Measurements from ENCODE around the gene FRMPD4. TPM values are rescaled to one million over a fixed set of nuclear protein-coding genes. Genes with fewer than 3 reads are reported as not detected.

Gene FRMPD4
- total RNA-seq, 1 experiment from 2014 or later, result 0.24 TPM

DNA sequence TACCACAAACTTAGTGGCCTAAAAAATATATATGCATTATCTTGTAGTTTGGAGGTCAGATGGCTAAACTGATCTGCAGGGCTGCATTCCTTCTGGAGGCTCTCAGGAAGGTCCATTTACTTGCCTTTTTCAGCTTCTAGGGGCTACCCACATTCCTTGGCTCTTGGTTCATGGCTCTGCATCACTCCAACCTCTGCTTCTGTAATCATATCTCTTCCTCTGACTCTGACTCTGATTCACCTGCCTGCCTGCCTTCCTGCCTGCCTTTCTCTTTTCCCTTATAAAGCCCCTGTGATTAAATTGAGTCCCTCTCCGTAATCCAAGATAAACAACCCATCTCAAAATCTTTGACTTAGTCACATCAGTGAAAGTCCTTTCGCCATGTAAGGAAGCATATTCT is 25.0 kb upstream of the FRMPD4 start:
- Histone ChIP-seq H2BK120ac (ENCODE audit: low read depth, low read length, poor library complexity, severe bottlenecking) (no peak overlapping the region), H2BK5ac (ENCODE audit: insufficient read length, low read length) (no peak overlapping the region), H3K4ac (ENCODE audit: low read depth, low read length) (no peak overlapping the region), H3K9ac (ENCODE audit: extremely low read depth, insufficient read length, low read length) (no peak overlapping the region), H3K18ac (ENCODE audit: insufficient read length, low read depth, low read length) (no peak overlapping the region), H4K91ac (ENCODE audit: insufficient read length, low read depth, low read length) (no peak overlapping the region), H3T11ph (ENCODE audit: low read length) (no peak overlapping the region), H3K4me1 (ENCODE audit: insufficient read depth, low read length) (no peaks in the 10 kb centered on the region), H3K56ac (ENCODE audit: insufficient read length, low read depth, low read length) (no peak overlapping the region), H3K23me2 (ENCODE audit: insufficient read length, low read depth, low read length, poor library complexity, severe bottlenecking) (no peaks in the 10 kb centered on the region), H3K23ac (ENCODE audit: insufficient read length, low read depth, low read length) (no peak overlapping the region), H2BK20ac (ENCODE audit: low read depth, low read length, poor library complexity, severe bottlenecking) (no peak overlapping the region), H2AK5ac (ENCODE audit: insufficient read length, low read length) (no peak overlapping the region), H3K79me2 (ENCODE audit: insufficient read depth, low read length) (no peaks in the 10 kb centered on the region), H3K4me2 (ENCODE audit: insufficient read depth, insufficient read length, low read length) (no peak overlapping the region), H2AFZ (ENCODE audit: low read length) (no peak overlapping the region), H4K8ac (replicated peaks; ENCODE audit: insufficient read length, low read depth, low read length) (no peak overlapping the region), H4K20me1 (ENCODE audit: control insufficient read depth, insufficient read depth, insufficient read length) (no peaks in the 10 kb centered on the region), H2BK12ac (ENCODE audit: insufficient read length, low read depth, low read length) (no peak overlapping the region), H4K5ac (ENCODE audit: insufficient read length, low read depth, low read length) (no peak overlapping the region), H3K79me1 (ENCODE audit: insufficient read depth, low read depth, low read length, poor library complexity, severe bottlenecking) (no peaks in the 10 kb centered on the region), H2BK15ac (ENCODE audit: low read depth, low read length) (no peak overlapping the region), H3K9me3 (ENCODE audit: control insufficient read depth, low read depth, low read length) (no peaks in the 10 kb centered on the region), H3K27me3 (ENCODE audit: insufficient read depth, low read length) (no peaks in the 10 kb centered on the region), H3K14ac (ENCODE audit: insufficient read depth, low read length) (no peak overlapping the region), H3K27ac (ENCODE audit: insufficient read length, low read depth, low read length) (no peak overlapping the region)
- no peaks in the 10 kb centered on the region; a peak in 2 of 7 replicates for H3K36me3 Mint-ChIP-seq (ENCODE audit: insufficient read depth in 1 of 3, low read depth in 3 of 3)
- no peaks in the 10 kb centered on the region; the same call in 1 of the 2 replicates for H3K27me3 Mint-ChIP-seq (ENCODE audit: low read depth)
- no CpG with 5 or more reads among the region's 2 CpGs for WGBS (ENCODE audit: extremely low coverage, insufficient read length, low lambda C conversion rate)
- TF ChIP-seq, protein P1, sequence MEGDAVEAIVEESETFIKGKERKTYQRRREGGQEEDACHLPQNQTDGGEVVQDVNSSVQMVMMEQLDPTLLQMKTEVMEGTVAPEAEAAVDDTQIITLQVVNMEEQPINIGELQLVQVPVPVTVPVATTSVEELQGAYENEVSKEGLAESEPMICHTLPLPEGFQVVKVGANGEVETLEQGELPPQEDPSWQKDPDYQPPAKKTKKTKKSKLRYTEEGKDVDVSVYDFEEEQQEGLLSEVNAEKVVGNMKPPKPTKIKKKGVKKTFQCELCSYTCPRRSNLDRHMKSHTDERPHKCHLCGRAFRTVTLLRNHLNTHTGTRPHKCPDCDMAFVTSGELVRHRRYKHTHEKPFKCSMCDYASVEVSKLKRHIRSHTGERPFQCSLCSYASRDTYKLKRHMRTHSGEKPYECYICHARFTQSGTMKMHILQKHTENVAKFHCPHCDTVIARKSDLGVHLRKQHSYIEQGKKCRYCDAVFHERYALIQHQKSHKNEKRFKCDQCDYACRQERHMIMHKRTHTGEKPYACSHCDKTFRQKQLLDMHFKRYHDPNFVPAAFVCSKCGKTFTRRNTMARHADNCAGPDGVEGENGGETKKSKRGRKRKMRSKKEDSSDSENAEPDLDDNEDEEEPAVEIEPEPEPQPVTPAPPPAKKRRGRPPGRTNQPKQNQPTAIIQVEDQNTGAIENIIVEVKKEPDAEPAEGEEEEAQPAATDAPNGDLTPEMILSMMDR (conservative IDR thresholded peaks at IDR 0.05), result no peak
- H3K9me3 Mint-ChIP-seq, result peaks cover 57 to 59% of the 10 kb centered on the region in 2 experiments
- no peak for DNase-seq
- H3K4me3 Mint-ChIP-seq, result no peak overlapping the region
- H3K27ac Mint-ChIP-seq, result no peak overlapping the region
- H3K4me1 Mint-ChIP-seq, result no peaks in the 10 kb centered on the region

All from H9 (cell line).